HG03159 (cell line): ENCODE results near the gene RREB1.
"Not testable (repeated sequence)": the region's sequence is repeated elsewhere in the genome, so short reads cannot be mapped to it uniquely, and the experiment has no call there.

ENCODE experiments used
- ATAC-seq: cut with Tn5 transposase; IDR thresholded peaks from one replicate; pipeline ENCODE4 v1.9.1; 2021; ENCODE audit warnings: mild to moderate bottlenecking, moderate library complexity; ENCODE audit not compliant: unreplicated experiment

RREB1 gene

GRCh38 chr6:7274525-7274924 is 166.8 kb downstream of the RREB1 start:
- not testable (repeated sequence) for ATAC-seq

- no peak for ATAC-seq
These were observed 168.4 kb downstream of the RREB1 start for GRCh38 chr6:7276199-7276524.

GRCh38 chr6:7282097-7282906 is 174.5 kb downstream of the RREB1 start:
- no peak for ATAC-seq

DNA sequence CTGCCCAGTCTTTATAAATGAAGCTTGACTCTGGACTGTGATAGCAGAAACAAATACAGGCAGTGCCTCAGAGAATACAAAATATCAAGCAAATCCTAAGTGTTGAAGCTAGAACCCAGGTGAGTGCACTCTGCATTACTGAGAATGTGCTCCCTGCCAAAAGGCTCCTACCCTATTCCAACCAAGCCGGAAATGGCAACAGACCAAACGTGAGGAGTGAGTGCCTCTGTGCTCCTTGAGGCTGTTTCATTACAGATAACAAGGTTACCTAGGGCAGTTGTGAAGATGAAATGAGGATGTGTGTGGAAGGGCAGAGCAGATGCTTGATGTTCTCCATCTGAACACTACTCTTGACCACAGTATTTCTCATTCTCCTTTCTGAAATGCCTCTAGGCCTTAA is 175.9 kb downstream of the RREB1 start:
- ATAC-seq = no peak

GRCh38 chr6:7285416-7285815 is 177.7 kb downstream of the RREB1 start:
- ATAC-seq = no peak

DNA sequence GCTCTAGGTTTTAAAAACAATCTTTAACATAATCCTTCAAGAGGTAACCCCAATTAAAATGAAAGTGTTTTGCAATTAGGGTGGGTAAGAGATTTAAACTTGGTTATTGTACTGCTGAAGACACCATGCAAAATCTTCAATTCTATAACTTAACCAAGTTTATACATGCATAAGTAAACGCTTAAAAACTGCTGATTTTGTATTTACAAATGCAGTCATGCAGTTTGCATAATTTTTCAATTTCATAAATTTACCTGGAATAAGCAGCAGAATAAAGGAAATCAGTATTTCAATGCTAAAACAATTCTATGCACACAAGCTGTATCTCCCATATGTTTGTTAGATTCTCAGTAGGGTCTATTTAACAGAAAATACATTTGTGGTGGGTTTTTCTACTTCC is 182.3 kb downstream of the RREB1 start:
- ATAC-seq = no peak

DNA sequence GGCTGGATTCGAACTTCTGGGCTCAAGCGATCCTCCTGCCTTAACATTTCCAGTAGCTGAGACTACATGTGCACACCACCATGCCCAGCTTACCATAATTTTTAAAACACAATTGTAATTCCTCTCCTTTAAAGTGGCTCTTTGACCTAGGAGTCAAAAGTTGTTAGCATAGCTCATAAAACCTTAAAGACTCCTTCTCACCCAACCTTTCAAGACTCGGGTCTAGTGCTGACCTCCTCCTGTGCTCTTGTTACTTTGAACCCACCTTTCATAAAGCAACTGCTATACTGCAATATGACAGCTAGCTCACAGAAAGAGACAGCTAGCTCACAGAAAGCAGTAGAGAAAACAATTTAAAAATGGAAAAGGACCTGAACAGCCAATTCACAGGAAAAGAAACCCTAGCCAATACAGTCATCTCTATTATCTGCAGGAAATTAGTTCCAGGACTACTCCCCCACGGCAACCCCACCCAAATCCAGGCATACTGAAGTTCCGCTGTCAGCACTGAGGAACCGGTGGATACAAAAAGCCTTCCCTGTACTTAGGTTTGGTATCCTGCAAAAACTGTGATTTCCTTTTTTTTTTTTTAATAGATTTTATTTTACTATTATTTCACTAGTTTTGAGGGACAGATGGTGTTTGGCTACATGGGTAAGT is 185.0 kb downstream of the RREB1 start:
- no peak for ATAC-seq

DNA sequence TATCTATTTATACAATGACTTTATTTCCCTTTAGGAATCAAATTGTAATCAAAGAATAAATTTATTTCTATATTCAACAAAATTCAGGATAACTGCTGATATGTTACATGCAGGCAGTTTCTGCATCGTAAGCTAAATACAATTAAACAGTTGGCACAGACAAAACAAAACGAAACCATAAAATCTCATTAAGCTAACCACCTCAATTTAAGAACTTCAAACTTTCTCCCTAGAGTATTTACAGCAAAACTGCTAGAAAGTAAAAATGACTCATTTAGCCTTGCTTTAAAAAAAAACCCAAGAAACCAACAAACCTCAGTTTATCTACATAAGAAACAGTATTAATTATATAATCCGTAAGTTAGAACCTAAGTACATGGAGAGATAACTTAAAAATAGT is 188.2 kb downstream of the RREB1 start:
- ATAC-seq = no peak

DNA sequence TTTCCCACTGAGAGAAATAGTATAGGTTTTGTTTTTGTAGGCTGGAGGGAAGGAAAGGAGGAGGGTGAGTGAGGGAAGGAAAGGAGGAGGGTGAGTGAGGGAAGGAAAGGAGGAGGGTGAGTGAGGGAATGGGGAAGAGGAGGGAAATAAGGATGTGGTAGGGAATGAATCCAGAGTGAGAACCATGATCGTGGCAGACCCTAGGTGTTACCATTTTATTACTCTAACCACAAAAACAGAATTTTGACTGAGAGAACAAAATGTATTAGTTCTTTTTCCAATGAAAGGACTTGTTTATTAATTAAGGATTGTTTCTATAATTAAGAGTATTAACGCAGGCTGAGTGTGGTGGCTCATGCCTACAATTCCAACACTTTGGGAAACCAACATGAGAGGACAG is 188.8 kb downstream of the RREB1 start:
- no peak for ATAC-seq

DNA sequence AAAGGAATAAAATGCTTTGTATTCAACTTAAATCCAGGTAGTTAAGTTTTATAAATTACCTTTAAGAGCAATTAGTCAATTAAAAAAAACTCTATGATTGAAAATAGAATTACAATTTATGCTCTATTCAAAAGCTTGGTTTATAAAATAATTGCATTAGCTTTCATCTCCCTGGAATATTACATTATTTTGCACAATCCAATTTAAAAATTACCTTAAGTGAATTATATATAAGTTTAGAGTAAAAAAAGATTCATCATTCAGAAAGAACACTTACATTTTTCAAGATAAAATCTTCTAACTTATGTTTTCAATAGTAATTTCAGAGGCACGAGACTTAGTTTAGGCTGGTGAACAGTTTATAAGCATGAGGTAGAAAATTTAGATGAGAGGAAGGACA is 190.4 kb downstream of the RREB1 start:
- no peak for ATAC-seq

DNA sequence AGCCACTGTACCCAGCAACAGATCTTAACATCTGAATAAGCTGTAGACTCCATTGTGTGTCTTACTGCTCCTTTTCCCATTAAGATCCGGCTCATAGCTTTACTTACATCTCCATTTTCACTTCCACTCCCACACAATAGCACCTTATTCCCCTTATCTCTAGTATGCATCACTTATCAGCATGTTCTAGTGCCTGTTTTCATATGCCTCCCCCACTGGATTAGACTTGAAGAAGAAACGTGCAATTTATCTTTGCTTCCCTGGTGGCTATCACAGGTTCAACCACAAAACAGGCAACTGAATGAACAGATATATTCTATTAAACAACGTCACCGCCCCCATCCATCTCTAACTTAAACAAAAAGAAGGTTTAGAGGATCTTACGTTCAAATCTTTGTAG is 193.2 kb downstream of the RREB1 start:
- no peak for ATAC-seq
